ENCODE measurements around the gene ITPR2.

Gene ITPR2

GRCh38 chr12:26295001-26295400 lies 538.0 kb downstream of the ITPR2 start:
- H4K20me1 ChIP-seq (ENCODE audit: insufficient read depth, low read length) = no peaks in the 10 kb centered on the region
- no peak overlapping the region for H3K4me2 ChIP-seq (ENCODE audit: low read length)
- H3K4me3 ChIP-seq (ENCODE audit: low read depth, low read length, poor library complexity, severe bottlenecking) = no peak overlapping the region
- no peaks in the 10 kb centered on the region for H3F3A ChIP-seq (ENCODE audit: insufficient read depth, low read length)
- no peak overlapping the region for H2AFZ ChIP-seq (ENCODE audit: low read length)
- no peaks in the 10 kb centered on the region for H3K27me3 ChIP-seq (ENCODE audit: insufficient read depth, low read length)
- H3K36me3 ChIP-seq (ENCODE audit: insufficient read depth, low read length) = no peaks in the 10 kb centered on the region
- H3K9me3 ChIP-seq (ENCODE audit: low read length) = no peaks in the 10 kb centered on the region
- no peaks in the 10 kb centered on the region for H3K9me2 ChIP-seq (ENCODE audit: low read depth, low read length)
- H3K79me2 ChIP-seq (ENCODE audit: insufficient read depth, low read length) = no peaks in the 10 kb centered on the region
- H3K27ac ChIP-seq (ENCODE audit: low read depth, low read length, poor library complexity, severe bottlenecking) = no peak overlapping the region
- no peak overlapping the region for H3K9ac ChIP-seq (ENCODE audit: low read length)
- peaks cover 14% of the 10 kb centered on the region for H3K4me1 ChIP-seq (ENCODE audit: insufficient read depth, low read length, severe bottlenecking)
- TF ChIP-seq EZH2 (IDR thresholded peaks at IDR 0.05; ENCODE audit: borderline replicate concordance, low read length) (no peak), CTCF (IDR thresholded peaks at IDR 0.05; ENCODE audit: low read length) (no peak)

GRCh38 chr12:26293612-26294011 lies 539.4 kb downstream of the ITPR2 start:
- TF ChIP-seq CTCF (IDR thresholded peaks at IDR 0.05; ENCODE audit: low read length) (no peak), EZH2 (IDR thresholded peaks at IDR 0.05; ENCODE audit: borderline replicate concordance, low read length) (no peak)
- H3K27ac ChIP-seq (ENCODE audit: low read depth, low read length, poor library complexity, severe bottlenecking) = no peak overlapping the region
- H3K4me2 ChIP-seq (ENCODE audit: low read length) = no peak overlapping the region
- H3K27me3 ChIP-seq (ENCODE audit: insufficient read depth, low read length) = no peaks in the 10 kb centered on the region
- H3K79me2 ChIP-seq (ENCODE audit: insufficient read depth, low read length) = no peaks in the 10 kb centered on the region
- H4K20me1 ChIP-seq (ENCODE audit: insufficient read depth, low read length) = no peaks in the 10 kb centered on the region
- H2AFZ ChIP-seq (ENCODE audit: low read length) = no peak overlapping the region
- no peaks in the 10 kb centered on the region for H3K9me3 ChIP-seq (ENCODE audit: low read length)
- no peak overlapping the region for H3K9ac ChIP-seq (ENCODE audit: low read length)
- H3K4me3 ChIP-seq (ENCODE audit: low read depth, low read length, poor library complexity, severe bottlenecking) = no peak overlapping the region
- no peaks in the 10 kb centered on the region for H3K9me2 ChIP-seq (ENCODE audit: low read depth, low read length)
- no peaks in the 10 kb centered on the region for H3F3A ChIP-seq (ENCODE audit: insufficient read depth, low read length)
- H3K36me3 ChIP-seq (ENCODE audit: insufficient read depth, low read length) = no peaks in the 10 kb centered on the region
- H3K4me1 ChIP-seq (ENCODE audit: insufficient read depth, low read length, severe bottlenecking) = peaks cover 4% of the 10 kb centered on the region

GRCh38 chr12:26292596-26292995 lies 540.4 kb downstream of the ITPR2 start:
- no peaks in the 10 kb centered on the region for H4K20me1 ChIP-seq (ENCODE audit: insufficient read depth, low read length)
- no peak overlapping the region for H3K9ac ChIP-seq (ENCODE audit: low read length)
- H3K9me3 ChIP-seq (ENCODE audit: low read length) = no peaks in the 10 kb centered on the region
- no peaks in the 10 kb centered on the region for H3K9me2 ChIP-seq (ENCODE audit: low read depth, low read length)
- no peaks in the 10 kb centered on the region for H3K79me2 ChIP-seq (ENCODE audit: insufficient read depth, low read length)
- H3K4me2 ChIP-seq (ENCODE audit: low read length) = no peak overlapping the region
- no peak overlapping the region for H3K4me3 ChIP-seq (ENCODE audit: low read depth, low read length, poor library complexity, severe bottlenecking)
- no peaks in the 10 kb centered on the region for H3K36me3 ChIP-seq (ENCODE audit: insufficient read depth, low read length)
- TF ChIP-seq CTCF (IDR thresholded peaks at IDR 0.05; ENCODE audit: low read length) (no peak), EZH2 (IDR thresholded peaks at IDR 0.05; ENCODE audit: borderline replicate concordance, low read length) (no peak)
- H3K4me1 ChIP-seq (ENCODE audit: insufficient read depth, low read length, severe bottlenecking) = no peaks in the 10 kb centered on the region
- no peak overlapping the region for H2AFZ ChIP-seq (ENCODE audit: low read length)
- no peak overlapping the region for H3K27ac ChIP-seq (ENCODE audit: low read depth, low read length, poor library complexity, severe bottlenecking)
- no peaks in the 10 kb centered on the region for H3F3A ChIP-seq (ENCODE audit: insufficient read depth, low read length)
- no peaks in the 10 kb centered on the region for H3K27me3 ChIP-seq (ENCODE audit: insufficient read depth, low read length)

Data from OCI-LY1 (cell line).